Mammary epithelial cell (primary cell): ENCODE results near the gene UBXN10.

Experiments
- EZH2 ChIP-seq: IDR thresholded peaks from 2 replicates; pipeline ENCODE4 v1.6.1; 2012; ENCODE audit warnings: low read length, inconsistent platforms, borderline replicate concordance
- TF ChIP-seq, protein P1 (sequence below), 2 donors: IDR thresholded peaks in 1 of 2; conservative IDR thresholded peaks in 1 of 2; 2 replicates each; pipeline ENCODE4 v1.5.1; 2011 to 2012; ENCODE audit warnings: inconsistent platforms in 2 of 2, low read length in 2 of 2, mild to moderate bottlenecking in 2 of 2, control low read depth in 1 of 2, low read depth in 1 of 2; ENCODE audit not compliant: insufficient read depth in 1 of 2; ENCODE audit errors: extremely low read depth in 1 of 2

DNA sequence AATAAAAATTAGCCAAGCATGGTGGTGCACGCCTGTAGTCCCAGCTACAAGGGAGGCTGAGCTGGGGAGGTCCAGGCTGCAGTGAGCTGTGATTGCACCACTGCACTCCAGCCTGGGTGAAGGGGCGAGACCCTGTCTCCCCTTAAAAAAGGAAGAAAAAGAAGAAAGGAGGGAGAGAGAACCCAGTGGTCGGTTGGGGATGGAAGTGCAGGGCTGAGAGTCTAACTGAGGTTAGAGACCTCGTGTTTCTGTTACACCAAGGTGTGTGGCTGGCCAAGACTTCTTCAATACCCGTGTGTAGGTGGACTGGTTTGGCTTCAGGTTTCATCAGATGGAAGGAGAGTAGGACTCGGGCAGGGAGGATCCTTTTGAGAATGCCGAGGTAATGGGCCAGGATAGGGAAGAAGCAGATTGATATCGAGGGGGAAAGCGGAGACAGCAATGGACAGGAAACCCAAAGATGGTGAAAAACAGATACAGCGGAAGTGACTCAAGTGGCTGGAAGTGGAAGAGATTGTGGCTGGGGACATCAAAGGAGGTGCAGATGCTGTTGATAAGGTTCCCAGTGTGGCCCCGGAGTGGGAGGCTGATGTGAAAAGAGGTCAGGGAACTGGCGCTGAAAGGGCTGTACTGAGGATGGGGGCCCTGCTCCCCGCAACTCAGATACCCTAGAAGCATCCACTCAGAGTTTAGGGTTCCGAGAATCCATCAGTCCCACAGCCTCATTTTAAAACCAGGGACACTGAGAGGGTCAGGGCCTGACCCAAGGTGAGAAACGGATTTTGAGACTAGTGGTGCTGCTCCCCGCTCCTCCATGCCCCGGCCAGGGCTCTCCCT lies 681 bp upstream of the UBXN10 start:
- TF ChIP-seq, protein P1, sequence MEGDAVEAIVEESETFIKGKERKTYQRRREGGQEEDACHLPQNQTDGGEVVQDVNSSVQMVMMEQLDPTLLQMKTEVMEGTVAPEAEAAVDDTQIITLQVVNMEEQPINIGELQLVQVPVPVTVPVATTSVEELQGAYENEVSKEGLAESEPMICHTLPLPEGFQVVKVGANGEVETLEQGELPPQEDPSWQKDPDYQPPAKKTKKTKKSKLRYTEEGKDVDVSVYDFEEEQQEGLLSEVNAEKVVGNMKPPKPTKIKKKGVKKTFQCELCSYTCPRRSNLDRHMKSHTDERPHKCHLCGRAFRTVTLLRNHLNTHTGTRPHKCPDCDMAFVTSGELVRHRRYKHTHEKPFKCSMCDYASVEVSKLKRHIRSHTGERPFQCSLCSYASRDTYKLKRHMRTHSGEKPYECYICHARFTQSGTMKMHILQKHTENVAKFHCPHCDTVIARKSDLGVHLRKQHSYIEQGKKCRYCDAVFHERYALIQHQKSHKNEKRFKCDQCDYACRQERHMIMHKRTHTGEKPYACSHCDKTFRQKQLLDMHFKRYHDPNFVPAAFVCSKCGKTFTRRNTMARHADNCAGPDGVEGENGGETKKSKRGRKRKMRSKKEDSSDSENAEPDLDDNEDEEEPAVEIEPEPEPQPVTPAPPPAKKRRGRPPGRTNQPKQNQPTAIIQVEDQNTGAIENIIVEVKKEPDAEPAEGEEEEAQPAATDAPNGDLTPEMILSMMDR (conservative IDR thresholded peaks at IDR 0.05 in 1 of 2, IDR thresholded peaks at IDR 0.05 in 1 of 2; ENCODE audit: extremely low read depth in 1 of 2, insufficient read depth in 1 of 2, low read depth in 1 of 2, low read length in 2 of 2): no peak
- TF ChIP-seq EZH2: no peak
